Measurements from ENCODE around the gene L3MBTL4. TPM values are rescaled to one million over a fixed set of nuclear protein-coding genes. Genes with fewer than 3 reads are reported as not detected.

The L3MBTL4 gene
- total RNA-seq, 2 experiments from 2014 or later, result not detected

DNA sequence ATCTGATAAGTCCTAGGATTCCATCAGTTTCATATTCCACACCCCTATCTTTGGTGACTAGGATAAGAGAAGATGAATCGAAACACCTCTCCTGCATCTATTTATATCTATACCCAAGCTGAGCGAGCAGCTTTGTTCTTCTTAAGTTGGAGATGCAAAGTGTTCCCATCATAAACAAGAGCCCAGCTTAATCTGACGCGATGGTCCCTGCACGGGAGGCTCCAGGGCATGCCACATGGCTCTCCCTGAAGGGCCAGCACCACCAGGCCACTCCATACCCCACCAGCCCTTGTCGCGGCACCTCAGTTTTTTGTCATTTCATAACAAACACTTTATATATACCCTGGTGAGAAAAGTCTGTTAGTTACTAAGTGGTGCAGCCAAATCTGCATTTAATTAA lies 255.3 kb downstream of the L3MBTL4 start:
- Histone ChIP-seq H3K9me3 (ENCODE audit: low read length) (no peaks in the 10 kb centered on the region), H3K4me2 (ENCODE audit: low read length) (no peak overlapping the region), H3K27ac (ENCODE audit: low read depth, low read length, poor library complexity, severe bottlenecking) (no peak overlapping the region), H3K79me2 (ENCODE audit: insufficient read depth, low read depth, low read length) (no peaks in the 10 kb centered on the region), H2AFZ (ENCODE audit: low read length) (no peak overlapping the region), H3K4me1 (ENCODE audit: insufficient read depth, low read length, poor library complexity, severe bottlenecking) (no peaks in the 10 kb centered on the region), H3K4me3 (ENCODE audit: low read depth, low read length, poor library complexity, severe bottlenecking) (no peak overlapping the region), H4K20me1 (ENCODE audit: insufficient read depth, low read length) (no peaks in the 10 kb centered on the region), H3K36me3 (ENCODE audit: insufficient read depth, low read length) (no peaks in the 10 kb centered on the region), H3K9me2 (ENCODE audit: insufficient read depth, low read length) (no peaks in the 10 kb centered on the region)
- no peak for TF ChIP-seq EZH2phosphoT487 (IDR thresholded peaks at IDR 0.05; ENCODE audit: borderline replicate concordance, low read depth, low read length)
- no peak for TF ChIP-seq CTCF (conservative IDR thresholded peaks at IDR 0.05; ENCODE audit: low read length)
- DNase-seq (ENCODE audit: low spot score), result no peak
- ChIA-PET POLR2A (no interaction called here), CTCF (ENCODE audit: unreplicated experiment) (no interaction called here)
- intact Hi-C loops (cut with micrococcal nuclease; ENCODE audit: unreplicated experiment), result no loop called here
- no TSS peak for BruUV-seq (replicated peaks)

- TF ChIP-seq EZH2phosphoT487 (IDR thresholded peaks at IDR 0.05; ENCODE audit: borderline replicate concordance, low read depth, low read length) (no peak), CTCF (conservative IDR thresholded peaks at IDR 0.05; ENCODE audit: low read length) (no peak)
- Histone ChIP-seq H3K4me2 (ENCODE audit: low read length) (no peak overlapping the region), H4K20me1 (ENCODE audit: insufficient read depth, low read length) (no peaks in the 10 kb centered on the region), H3K4me1 (ENCODE audit: insufficient read depth, low read length, poor library complexity, severe bottlenecking) (no peaks in the 10 kb centered on the region), H3K36me3 (ENCODE audit: insufficient read depth, low read length) (no peaks in the 10 kb centered on the region), H3K79me2 (ENCODE audit: insufficient read depth, low read depth, low read length) (no peaks in the 10 kb centered on the region), H2AFZ (ENCODE audit: low read length) (no peak overlapping the region), H3K9me2 (ENCODE audit: insufficient read depth, low read length) (no peaks in the 10 kb centered on the region), H3K9me3 (ENCODE audit: low read length) (no peaks in the 10 kb centered on the region), H3K4me3 (ENCODE audit: low read depth, low read length, poor library complexity, severe bottlenecking) (no peak overlapping the region), H3K27ac (ENCODE audit: low read depth, low read length, poor library complexity, severe bottlenecking) (no peak overlapping the region)
- POLR2A ChIA-PET, result no interaction called here
- intact Hi-C loops (cut with micrococcal nuclease; ENCODE audit: unreplicated experiment), result no loop called here
- CTCF ChIA-PET (ENCODE audit: unreplicated experiment), result no interaction called here
- no TSS peak for BruUV-seq (replicated peaks)
- DNase-seq (ENCODE audit: low spot score), result no peak
Measured at GRCh38 chr18:6158958-6159357, 255.8 kb downstream of the L3MBTL4 start.

DNA sequence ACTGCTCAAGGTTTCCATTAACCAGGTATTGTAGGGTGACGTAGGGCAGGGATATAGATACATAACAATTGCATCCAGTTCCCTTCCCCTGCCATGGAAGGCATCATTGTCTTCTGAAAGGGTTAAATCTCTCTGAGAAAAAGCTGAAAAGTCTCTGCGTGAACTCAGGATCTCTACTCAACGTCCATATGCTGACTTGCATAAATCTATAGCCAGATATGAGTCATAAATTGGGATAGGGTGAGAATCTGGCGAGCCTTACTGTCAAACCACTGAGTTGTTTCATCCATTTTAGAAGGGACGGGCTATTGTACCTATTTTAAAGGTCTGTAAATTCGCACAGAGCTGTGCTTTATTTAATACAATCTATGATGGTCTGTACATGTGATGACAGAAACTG lies 258.3 kb downstream of the L3MBTL4 start:
- Histone ChIP-seq H3K9me3 (ENCODE audit: low read length) (no peaks in the 10 kb centered on the region), H3K4me1 (ENCODE audit: insufficient read depth, low read length, poor library complexity, severe bottlenecking) (no peaks in the 10 kb centered on the region), H3K27ac (ENCODE audit: low read depth, low read length, poor library complexity, severe bottlenecking) (no peak overlapping the region), H3K79me2 (ENCODE audit: insufficient read depth, low read depth, low read length) (no peaks in the 10 kb centered on the region), H3K36me3 (ENCODE audit: insufficient read depth, low read length) (no peaks in the 10 kb centered on the region), H3K4me3 (ENCODE audit: low read depth, low read length, poor library complexity, severe bottlenecking) (no peak overlapping the region), H4K20me1 (ENCODE audit: insufficient read depth, low read length) (no peaks in the 10 kb centered on the region), H3K4me2 (ENCODE audit: low read length) (no peak overlapping the region), H2AFZ (ENCODE audit: low read length) (no peak overlapping the region), H3K9me2 (ENCODE audit: insufficient read depth, low read length) (no peaks in the 10 kb centered on the region)
- POLR2A ChIA-PET, result no interaction called here
- intact Hi-C loops (cut with micrococcal nuclease; ENCODE audit: unreplicated experiment), result no loop called here
- no peak for DNase-seq (ENCODE audit: low spot score)
- BruUV-seq (replicated peaks), result no TSS peak
- CTCF ChIA-PET (ENCODE audit: unreplicated experiment), result no interaction called here
- TF ChIP-seq CTCF (conservative IDR thresholded peaks at IDR 0.05; ENCODE audit: low read length), result no peak
- TF ChIP-seq EZH2phosphoT487 (IDR thresholded peaks at IDR 0.05; ENCODE audit: borderline replicate concordance, low read depth, low read length), result no peak
